Measurements from ENCODE around the gene DZIP1. TPM values are rescaled to one million over a fixed set of nuclear protein-coding genes. Genes with fewer than 3 reads are reported as not detected.

The DZIP1 gene
- polyA plus RNA-seq, 4 donors, result 59.6 to 71.4 (median 64.9) TPM

GRCh38 chr13:95553581-95554385, 90.7 kb downstream of the DZIP1 start:
- DNase-seq (ENCODE audit: low read depth in 4 of 4, low spot score in 3 of 4), result peak in 1 of 4 donors; percentile 20

GRCh38 chr13:95552539-95553441, 91.7 kb downstream of the DZIP1 start, which contains the start of gene CLDN10:
Gene CLDN10, plus strand, starts transcription at chr13:95552720. Its CDS starts 34 bp downstream, at chr13:95552754.
- peak in 1 of 4 donors; percentile 53 for DNase-seq (ENCODE audit: low read depth in 4 of 4, low spot score in 3 of 4)

- no peak for DNase-seq (ENCODE audit: low read depth in 4 of 4, low spot score in 3 of 4)
Measured at GRCh38 chr13:95552208-95552538, 92.3 kb downstream of the DZIP1 start.

- DNase-seq (ENCODE audit: low read depth in 4 of 4, low spot score in 3 of 4), result no peak
Measured at GRCh38 chr13:95547531-95548167, 96.9 kb downstream of the DZIP1 start.

GRCh38 chr13:95546919-95547318, 97.6 kb downstream of the DZIP1 start:
- DNase-seq (ENCODE audit: low read depth in 4 of 4, low spot score in 3 of 4), result no peak

- no peak for DNase-seq (ENCODE audit: low read depth in 4 of 4, low spot score in 3 of 4)
Measured at GRCh38 chr13:95544293-95544692, 100.2 kb downstream of the DZIP1 start.

DNA sequence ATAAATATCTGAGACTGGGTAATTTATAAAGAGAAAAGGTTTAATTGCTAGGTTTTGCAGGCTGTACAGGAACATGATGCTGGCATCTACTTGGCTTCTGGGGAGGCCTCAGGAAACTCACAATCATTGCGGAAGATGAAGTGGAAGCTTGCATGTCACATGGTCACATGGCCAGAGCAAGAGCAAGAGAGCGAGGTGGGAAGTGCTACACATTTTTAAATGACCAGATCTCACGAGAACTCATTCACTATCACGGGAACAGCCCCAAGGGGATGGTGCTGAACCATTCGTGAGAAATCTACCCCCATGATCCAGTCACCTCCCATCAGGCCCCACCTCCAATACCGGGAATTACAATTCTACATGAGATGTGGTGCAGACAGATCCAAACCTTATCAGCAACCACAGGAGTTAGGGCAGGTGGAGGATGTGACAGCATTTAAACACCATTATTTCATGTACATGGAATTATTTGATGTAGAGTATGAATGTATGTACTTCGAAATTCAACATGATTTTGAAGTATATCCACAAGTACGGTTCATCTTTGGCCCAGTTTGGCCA, 102.5 kb downstream of the DZIP1 start:
- no peak for DNase-seq (ENCODE audit: low read depth in 4 of 4, low spot score in 3 of 4)

DNA sequence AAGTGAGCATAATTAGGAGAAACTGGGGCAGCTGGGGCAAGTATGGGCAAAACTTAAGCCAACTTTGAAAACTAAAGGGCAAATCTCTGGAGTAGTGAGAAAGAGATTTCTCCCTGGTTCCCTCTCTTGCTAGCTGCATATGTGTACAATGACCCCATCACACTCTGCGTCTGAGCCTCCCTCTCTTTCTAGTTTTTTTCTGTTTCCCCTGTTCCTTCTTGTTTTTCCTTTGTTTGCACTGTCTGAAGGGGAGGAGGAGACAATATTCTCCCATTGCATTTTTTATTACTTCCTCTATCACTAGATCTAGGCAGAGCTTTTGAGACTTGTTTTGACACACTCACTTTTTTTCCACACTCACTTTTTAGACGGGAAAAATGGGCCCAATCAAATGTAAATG, 103.2 kb downstream of the DZIP1 start:
- no peak for DNase-seq (ENCODE audit: low read depth in 4 of 4, low spot score in 3 of 4)

DNA sequence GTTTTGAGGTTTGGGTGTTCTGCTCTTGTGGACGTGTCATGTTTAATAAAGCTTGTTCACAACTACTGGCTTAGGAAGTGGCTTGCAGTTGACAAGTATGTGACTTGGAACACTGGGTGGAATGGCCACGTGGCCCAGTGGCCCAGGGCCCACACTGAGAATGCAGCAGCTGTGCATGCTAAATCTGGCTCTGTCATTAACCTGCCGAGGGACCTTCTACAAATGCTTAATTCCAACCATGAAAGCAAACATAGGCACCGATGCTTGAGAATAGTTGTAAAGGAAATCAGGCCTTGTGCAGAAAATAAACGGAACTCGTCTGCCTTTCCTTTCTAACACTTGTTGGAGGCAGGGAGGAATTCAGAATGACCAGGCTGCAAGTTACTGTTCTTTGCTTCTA, 103.6 kb downstream of the DZIP1 start:
- no peak for DNase-seq (ENCODE audit: low read depth in 4 of 4, low spot score in 3 of 4)

- DNase-seq (ENCODE audit: low read depth in 4 of 4, low spot score in 3 of 4), result no peak
Measured at GRCh38 chr13:95536632-95537241, 107.8 kb downstream of the DZIP1 start.

- DNase-seq (ENCODE audit: low read depth in 4 of 4, low spot score in 3 of 4), result no peak
Measured at GRCh38 chr13:95535243-95535642, 109.3 kb downstream of the DZIP1 start.

GRCh38 chr13:95533545-95534160, 110.9 kb downstream of the DZIP1 start:
- no peak for DNase-seq (ENCODE audit: low read depth in 4 of 4, low spot score in 3 of 4)

DNA sequence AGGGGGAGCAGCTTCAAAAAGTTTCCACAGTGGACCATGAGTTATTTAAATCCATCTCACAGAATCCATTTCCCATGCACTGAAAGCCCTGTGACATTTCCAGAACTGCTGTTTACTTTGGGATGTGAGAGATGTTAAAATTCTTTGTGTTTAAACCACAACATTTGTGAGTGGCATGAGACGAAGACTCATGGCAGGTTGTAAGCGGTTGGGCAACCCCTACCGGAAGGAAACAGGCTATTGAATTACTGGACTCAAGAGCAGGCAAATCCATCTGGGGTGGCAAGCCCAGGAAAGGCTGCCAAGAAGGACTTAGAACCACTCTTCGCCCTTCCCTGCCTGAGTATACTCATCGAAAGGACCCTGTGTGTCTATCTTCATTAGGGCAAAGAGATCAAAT, 114.3 kb downstream of the DZIP1 start:
- no peak for DNase-seq (ENCODE audit: low read depth in 4 of 4, low spot score in 3 of 4)

Other genes with a start within 250 kb of the DZIP1 start
- gene CLDN10, start 92.0 kb downstream of the DZIP1 start, polyA plus RNA-seq (ENCODE audit: insufficient read length in 4 of 4), result 100 to 1,000 TPM; 112 to 124 (median 122) TPM
- 10 to 100 TPM; 41.3 to 46.2 (median 42.3) TPM for gene DNAJC3, start 32.4 kb upstream of the DZIP1 start, polyA plus RNA-seq (ENCODE audit: insufficient read length in 4 of 4)